ENCODE data around the gene CNEP1R1.

DNA sequence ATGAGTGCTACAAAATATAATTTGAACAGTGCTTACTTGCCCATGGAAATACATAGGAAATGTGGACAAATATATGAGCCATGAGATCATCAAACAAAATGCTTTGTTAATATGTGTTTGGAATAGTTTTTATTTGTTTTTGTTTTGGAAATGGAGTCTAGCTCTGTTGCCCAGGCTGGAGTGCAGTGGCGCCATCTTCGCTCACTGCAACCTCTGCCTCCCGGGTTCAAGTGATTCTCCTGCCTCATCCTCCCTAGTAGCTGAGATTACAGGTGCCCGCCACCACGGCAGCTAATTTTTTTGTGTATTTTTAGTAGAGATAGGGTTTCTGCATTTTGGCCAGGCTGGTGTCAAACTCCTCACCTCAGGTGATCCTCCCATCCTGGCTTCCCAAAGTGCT is 2.8 kb downstream of the CNEP1R1 start:
- no peak for TF ChIP-seq EZH2phosphoT487 (IDR thresholded peaks at IDR 0.05; ENCODE audit: borderline replicate concordance)
- TF ChIP-seq, protein P1, sequence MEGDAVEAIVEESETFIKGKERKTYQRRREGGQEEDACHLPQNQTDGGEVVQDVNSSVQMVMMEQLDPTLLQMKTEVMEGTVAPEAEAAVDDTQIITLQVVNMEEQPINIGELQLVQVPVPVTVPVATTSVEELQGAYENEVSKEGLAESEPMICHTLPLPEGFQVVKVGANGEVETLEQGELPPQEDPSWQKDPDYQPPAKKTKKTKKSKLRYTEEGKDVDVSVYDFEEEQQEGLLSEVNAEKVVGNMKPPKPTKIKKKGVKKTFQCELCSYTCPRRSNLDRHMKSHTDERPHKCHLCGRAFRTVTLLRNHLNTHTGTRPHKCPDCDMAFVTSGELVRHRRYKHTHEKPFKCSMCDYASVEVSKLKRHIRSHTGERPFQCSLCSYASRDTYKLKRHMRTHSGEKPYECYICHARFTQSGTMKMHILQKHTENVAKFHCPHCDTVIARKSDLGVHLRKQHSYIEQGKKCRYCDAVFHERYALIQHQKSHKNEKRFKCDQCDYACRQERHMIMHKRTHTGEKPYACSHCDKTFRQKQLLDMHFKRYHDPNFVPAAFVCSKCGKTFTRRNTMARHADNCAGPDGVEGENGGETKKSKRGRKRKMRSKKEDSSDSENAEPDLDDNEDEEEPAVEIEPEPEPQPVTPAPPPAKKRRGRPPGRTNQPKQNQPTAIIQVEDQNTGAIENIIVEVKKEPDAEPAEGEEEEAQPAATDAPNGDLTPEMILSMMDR (conservative IDR thresholded peaks at IDR 0.05; ENCODE audit: low read length), result no peak

Measured in Loucy (cell line).